Retinal pigment epithelial cell (primary cell): ENCODE results near the gene RHOBTB3.

Source experiments
- DNase-seq: peaks from one replicate; pipeline ENCODE4 v3.0.0-alpha.2; 2010; ENCODE audit warnings: low read depth
- H3K4me3 ChIP-seq: 2 replicates; pipeline ENCODE4 v1.5.1; 2011; ENCODE audit warnings: mild to moderate bottlenecking, low read length, control low read depth, moderate library complexity
- CTCF ChIP-seq: conservative IDR thresholded peaks from 2 replicates; pipeline ENCODE4 v1.5.1; 2011; ENCODE audit warnings: low read depth, low read length, control low read depth, inconsistent platforms

The RHOBTB3 gene

GRCh38 chr5:95841914-95842812 is 111.0 kb downstream of the RHOBTB3 start:
- H3K4me3 ChIP-seq: no peak overlapping the region
- no peak for DNase-seq
- TF ChIP-seq CTCF: no peak

- H3K4me3 ChIP-seq: no peak overlapping the region
- peak; percentile 33 for TF ChIP-seq CTCF
- DNase-seq: peak; percentile 88
Measured at GRCh38 chr5:95842854-95843544, 111.9 kb downstream of the RHOBTB3 start.

- no peak for TF ChIP-seq CTCF
- H3K4me3 ChIP-seq: no peak overlapping the region
- no peak for DNase-seq
Measured at GRCh38 chr5:95843733-95844223, 112.6 kb downstream of the RHOBTB3 start.

GRCh38 chr5:95845391-95845790 is 114.3 kb downstream of the RHOBTB3 start:
- TF ChIP-seq CTCF: no peak
- no peak for DNase-seq
- no peak overlapping the region for H3K4me3 ChIP-seq
